ENCODE results near the gene BICDL1. TPM values are rescaled to one million over a fixed set of nuclear protein-coding genes. Genes with fewer than 3 reads are reported as not detected.

The BICDL1 gene
- total and polyA plus RNA-seq, 10 of the 15 experiments (the other 5 are each of a cell fraction or from before 2014, with no cell fraction given) = 0.72 to 12.3 (median 4.2) TPM

GRCh38 chr12:120081641-120082040 lies 92.6 kb downstream of the BICDL1 start:
- in situ Hi-C loops (cut with MboI) = no loop called here
- DNase-seq (ENCODE audit: low read depth, low spot score) (no peak), ATAC-seq (no peak), FAIRE-seq (no peak)
- ChIA-PET SMC1A (ENCODE audit: uncharacterized antibody, unreplicated experiment) (no interaction called here), POLR2A (interaction anchor here (0.6 kb wide), 1 partner anchor 107 kb away, joined by 3 read pairs; no protein-coding TSS in a partner anchor), CTCF (no interaction called here), RAD21 (ENCODE audit: unreplicated experiment) (no interaction called here)
- TF ChIP-seq LARP7 (IDR thresholded peaks at IDR 0.05) (no peak), GABPA (IDR thresholded peaks at IDR 0.05; ENCODE audit: low read depth) (no peak), CREB1 (IDR thresholded peaks at IDR 0.05; ENCODE audit: low read depth) (no peak), CHD4 (IDR thresholded peaks at IDR 0.05) (no peak), PKNOX1 (IDR thresholded peaks at IDR 0.05) (no peak), ZNF622 (IDR thresholded peaks at IDR 0.05) (no peak), BCL3 (IDR thresholded peaks at IDR 0.05; ENCODE audit: borderline replicate concordance, insufficient read depth, low read depth, low read length, poor library complexity, severe bottlenecking) (no peak), MEF2B (IDR thresholded peaks at IDR 0.05; ENCODE audit: partially characterized antibody, poor library complexity, severe bottlenecking) (no peak), EED (IDR thresholded peaks at IDR 0.05; ENCODE audit: low read depth) (no peak), CHD1 (IDR thresholded peaks at IDR 0.05; ENCODE audit: low read depth, low read length) (no peak), SMAD1 (IDR thresholded peaks at IDR 0.05; ENCODE audit: low read depth, partially characterized antibody) (no peak), NFIC (IDR thresholded peaks at IDR 0.05; ENCODE audit: low read depth, low read length) (no peak), NBN (IDR thresholded peaks at IDR 0.05) (no peak), TBL1XR1 (IDR thresholded peaks at IDR 0.05; ENCODE audit: low read depth, low read length) (no peak), TCF7 (IDR thresholded peaks at IDR 0.05; ENCODE audit: borderline replicate concordance) (no peak), POU2F2 (IDR thresholded peaks at IDR 0.05; ENCODE audit: borderline replicate concordance, low read depth, low read length) (no peak), SMAD5 (IDR thresholded peaks at IDR 0.05; ENCODE audit: low read depth) (no peak)
- TF ChIP-seq, protein P1, sequence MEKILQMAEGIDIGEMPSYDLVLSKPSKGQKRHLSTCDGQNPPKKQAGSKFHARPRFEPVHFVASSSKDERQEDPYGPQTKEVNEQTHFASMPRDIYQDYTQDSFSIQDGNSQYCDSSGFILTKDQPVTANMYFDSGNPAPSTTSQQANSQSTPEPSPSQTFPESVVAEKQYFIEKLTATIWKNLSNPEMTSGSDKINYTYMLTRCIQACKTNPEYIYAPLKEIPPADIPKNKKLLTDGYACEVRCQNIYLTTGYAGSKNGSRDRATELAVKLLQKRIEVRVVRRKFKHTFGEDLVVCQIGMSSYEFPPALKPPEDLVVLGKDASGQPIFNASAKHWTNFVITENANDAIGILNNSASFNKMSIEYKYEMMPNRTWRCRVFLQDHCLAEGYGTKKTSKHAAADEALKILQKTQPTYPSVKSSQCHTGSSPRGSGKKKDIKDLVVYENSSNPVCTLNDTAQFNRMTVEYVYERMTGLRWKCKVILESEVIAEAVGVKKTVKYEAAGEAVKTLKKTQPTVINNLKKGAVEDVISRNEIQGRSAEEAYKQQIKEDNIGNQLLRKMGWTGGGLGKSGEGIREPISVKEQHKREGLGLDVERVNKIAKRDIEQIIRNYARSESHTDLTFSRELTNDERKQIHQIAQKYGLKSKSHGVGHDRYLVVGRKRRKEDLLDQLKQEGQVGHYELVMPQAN (conservative IDR thresholded peaks at IDR 0.05) = no peak
- Histone ChIP-seq H3K4me3 (no peak overlapping the region), H3K4me2 (ENCODE audit: control insufficient read depth, insufficient read depth) (no peak overlapping the region), H3K36me3 (ENCODE audit: control insufficient read depth in 2 of 2, insufficient read depth in 2 of 2, low read length in 1 of 2) (no peaks in the 10 kb centered on the region), H3K27me3 (replicated peaks in 1 of 2; ENCODE audit: control insufficient read depth in 2 of 2, insufficient read depth in 2 of 2, low read length in 1 of 2) (no peaks in the 10 kb centered on the region), H3K9ac (ENCODE audit: control insufficient read depth, insufficient read depth, low read length) (no peak overlapping the region), H3K27ac (ENCODE audit: control insufficient read depth, insufficient read depth) (no peak overlapping the region), H2AFZ (ENCODE audit: control insufficient read depth, low read depth, low read length) (no peak overlapping the region), H3K4me1 (ENCODE audit: control insufficient read depth, insufficient read depth, low read length) (peaks cover 1% of the 10 kb centered on the region; the same call in 1 of the 2 replicates), H4K20me1 (ENCODE audit: control insufficient read depth, insufficient read depth) (no peaks in the 10 kb centered on the region), H3K79me2 (ENCODE audit: control insufficient read depth, insufficient read depth, low read length) (no peaks in the 10 kb centered on the region), H3K9me3 (replicated peaks; ENCODE audit: control insufficient read depth, insufficient read depth, low read length) (no peaks in the 10 kb centered on the region)
- intact Hi-C loops (cut with micrococcal nuclease; ENCODE audit: unreplicated experiment) = loop anchor here (10.0 kb wide), 2 partner anchors 67 to 147 kb away; no protein-coding TSS in a partner anchor
- no TSS peak for BruUV-seq (replicated peaks)
- 100% methylated on average over 2 of the region's 2 CpGs for WGBS (ENCODE audit: insufficient coverage, insufficient replicate concordance, low lambda C conversion rate, missing lambda C conversion rate)
